ENCODE data around the gene JARID2. TPM values are rescaled to one million over a fixed set of nuclear protein-coding genes. Genes with fewer than 3 reads are reported as not detected.

JARID2 gene
- total RNA-seq, 2 experiments from 2014 or later, result 19.3 to 20.1 TPM

DNA sequence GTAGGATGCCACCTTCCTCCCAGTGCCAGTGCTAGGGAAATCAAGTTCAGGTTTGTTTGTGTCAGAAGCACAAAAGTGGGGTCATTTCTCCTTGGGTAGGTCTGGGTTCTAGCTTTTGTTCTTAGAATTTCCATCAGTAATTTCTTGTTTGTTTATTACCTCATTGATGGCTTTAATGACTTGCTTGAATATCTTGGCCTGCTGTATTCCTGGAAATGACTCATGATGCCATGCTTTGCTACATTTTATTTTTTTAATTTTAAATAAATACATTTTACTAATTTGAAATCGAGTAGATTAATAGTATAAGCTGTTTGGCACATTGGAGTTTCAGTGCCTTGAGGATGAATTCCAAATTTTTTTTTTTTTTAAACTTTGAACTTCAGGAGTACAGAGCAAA lies 189.6 kb downstream of the JARID2 start:
- peak overlapping the region; percentile 91 for H3K27ac Mint-ChIP-seq
- peaks cover 12% of the 10 kb centered on the region for H3K9me3 Mint-ChIP-seq
- H3K27me3 Mint-ChIP-seq, result no peaks in the 10 kb centered on the region
- H3K4me1 Mint-ChIP-seq, result peaks cover 93% of the 10 kb centered on the region
- H3K4me3 Mint-ChIP-seq, result no peak overlapping the region
- no peak for DNase-seq
- peaks cover 32% of the 10 kb centered on the region for H3K36me3 Mint-ChIP-seq

- Mint-ChIP-seq H3K4me3 (no peak overlapping the region), H3K27ac (no peak overlapping the region), H3K27me3 (no peaks in the 10 kb centered on the region), H3K4me1 (peaks cover 94% of the 10 kb centered on the region), H3K9me3 (peaks cover 12% of the 10 kb centered on the region), H3K36me3 (peaks cover 33% of the 10 kb centered on the region)
- no peak for DNase-seq
Measured at GRCh38 chr6:15436451-15436850, 190.6 kb downstream of the JARID2 start.

DNA sequence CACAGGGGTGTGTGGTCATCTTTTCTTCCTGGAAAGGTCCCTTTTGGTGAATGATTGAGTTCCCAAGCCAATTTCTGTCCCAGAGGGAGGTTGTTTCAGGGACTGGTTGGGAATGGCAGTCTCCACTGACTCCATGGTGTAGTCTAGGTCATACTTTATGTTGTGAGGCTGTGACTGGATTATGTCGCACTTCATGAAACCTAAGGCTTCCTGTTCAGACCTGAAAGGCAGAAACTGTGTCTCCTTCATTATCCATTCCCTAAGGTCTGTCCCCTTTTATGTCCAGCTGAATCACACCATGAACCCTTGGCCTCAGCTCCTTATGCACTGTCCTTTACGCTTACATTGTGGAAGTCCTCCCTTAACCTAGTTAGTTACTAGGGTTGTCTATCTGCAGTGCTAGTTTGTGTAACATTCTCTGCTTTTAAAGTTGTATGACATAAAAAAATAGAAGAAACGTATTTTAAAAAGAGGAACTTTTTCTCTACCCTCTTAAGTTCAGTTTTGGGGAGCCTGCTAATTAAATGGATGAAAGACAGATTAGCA lies 191.3 kb downstream of the JARID2 start:
- Mint-ChIP-seq H3K27me3 (no peaks in the 10 kb centered on the region), H3K4me3 (no peak overlapping the region), H3K9me3 (peaks cover 12% of the 10 kb centered on the region), H3K4me1 (peaks cover 89% of the 10 kb centered on the region), H3K27ac (peak overlapping the region; percentile 47), H3K36me3 (peaks cover 31% of the 10 kb centered on the region)
- no peak for DNase-seq

DNA sequence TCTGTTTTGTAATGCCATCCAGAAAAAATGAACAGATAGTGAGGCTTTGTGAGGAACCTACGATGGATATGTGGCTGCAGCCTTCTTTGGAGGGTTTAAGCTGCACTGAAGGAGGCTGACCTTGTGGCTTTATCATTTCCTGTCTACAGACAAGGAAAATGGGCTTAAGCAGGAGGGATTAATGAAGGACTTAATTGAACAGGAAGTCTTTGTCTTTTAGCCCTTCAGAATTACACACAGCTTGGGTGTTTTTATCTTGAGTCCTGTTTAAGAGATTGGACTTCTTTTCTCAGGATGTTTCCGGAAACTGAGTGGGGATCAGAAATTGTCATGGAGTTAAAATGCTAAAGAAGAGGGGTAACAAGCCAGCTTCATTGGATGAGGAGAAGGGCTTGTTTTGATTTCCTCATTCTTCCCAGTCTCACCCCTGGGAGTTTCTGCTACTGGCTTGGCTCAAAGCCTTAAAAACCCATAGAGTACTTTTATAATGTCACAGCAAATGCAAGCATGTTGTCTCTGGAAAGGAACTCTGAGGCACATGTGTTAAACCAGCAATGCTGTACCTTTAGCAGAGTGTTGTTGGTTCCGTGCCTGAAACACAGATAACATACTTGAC lies 193.6 kb downstream of the JARID2 start:
- DNase-seq, result no peak
- peaks cover 7% of the 10 kb centered on the region for H3K9me3 Mint-ChIP-seq
- no peak overlapping the region for H3K4me3 Mint-ChIP-seq
- peaks cover 82% of the 10 kb centered on the region for H3K4me1 Mint-ChIP-seq
- peak overlapping the region; percentile 82 for H3K27ac Mint-ChIP-seq
- H3K27me3 Mint-ChIP-seq, result no peaks in the 10 kb centered on the region
- peaks cover 24% of the 10 kb centered on the region for H3K36me3 Mint-ChIP-seq

GRCh38 chr6:15440040-15440439 lies 194.2 kb downstream of the JARID2 start:
- Mint-ChIP-seq H3K27ac (no peak overlapping the region), H3K36me3 (peaks cover 19% of the 10 kb centered on the region), H3K4me1 (peaks cover 80% of the 10 kb centered on the region), H3K9me3 (peaks cover 2% of the 10 kb centered on the region), H3K27me3 (no peaks in the 10 kb centered on the region), H3K4me3 (no peak overlapping the region)
- DNase-seq, result no peak

- Mint-ChIP-seq H3K4me1 (peaks cover 79% of the 10 kb centered on the region), H3K9me3 (no peaks in the 10 kb centered on the region), H3K4me3 (no peak overlapping the region), H3K36me3 (peaks cover 12% of the 10 kb centered on the region), H3K27me3 (no peaks in the 10 kb centered on the region), H3K27ac (peak overlapping the region; percentile 57)
- no peak for DNase-seq
Measured at GRCh38 chr6:15441215-15441868, 195.5 kb downstream of the JARID2 start.

DNA sequence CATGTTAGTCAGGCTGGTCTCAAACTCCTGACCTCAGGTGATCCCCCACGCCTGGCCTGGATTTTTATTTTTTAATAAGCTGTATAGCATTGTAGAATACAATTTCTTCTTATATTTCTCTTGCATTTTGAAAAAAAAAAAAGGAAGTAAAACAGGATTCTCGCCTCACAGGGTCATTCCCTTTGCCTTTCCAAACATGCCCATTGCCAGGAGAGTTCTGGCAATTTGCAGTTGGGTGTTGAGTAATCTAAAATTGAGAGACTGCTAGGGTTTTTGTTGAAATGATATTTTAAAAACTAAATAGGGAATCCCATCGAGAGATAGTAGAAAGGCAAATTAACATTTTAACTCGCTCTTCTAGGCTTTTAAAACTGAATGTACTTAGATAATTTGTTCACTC lies 196.1 kb downstream of the JARID2 start:
- Mint-ChIP-seq H3K9me3 (no peaks in the 10 kb centered on the region), H3K4me3 (no peak overlapping the region), H3K27ac (no peak overlapping the region), H3K4me1 (peaks cover 78% of the 10 kb centered on the region), H3K36me3 (peaks cover 7% of the 10 kb centered on the region), H3K27me3 (no peaks in the 10 kb centered on the region)
- no peak for DNase-seq

GRCh38 chr6:15442467-15442866 lies 196.6 kb downstream of the JARID2 start:
- H3K36me3 Mint-ChIP-seq, result peaks cover 7% of the 10 kb centered on the region

GRCh38 chr6:15443119-15443830 lies 197.4 kb downstream of the JARID2 start:
- Mint-ChIP-seq H3K4me3 (no peak overlapping the region), H3K9me3 (no peaks in the 10 kb centered on the region), H3K27ac (no peak overlapping the region), H3K27me3 (no peaks in the 10 kb centered on the region), H3K4me1 (peaks cover 78% of the 10 kb centered on the region), H3K36me3 (peaks cover 5% of the 10 kb centered on the region)
- no peak for DNase-seq

More at GRCh38 chr6:15442467-15442866, 196.6 kb downstream of the JARID2 start:
- no peak for DNase-seq
- peaks cover 78% of the 10 kb centered on the region for H3K4me1 Mint-ChIP-seq
- H3K4me3 Mint-ChIP-seq, result no peak overlapping the region
- no peaks in the 10 kb centered on the region for H3K9me3 Mint-ChIP-seq
- H3K27ac Mint-ChIP-seq, result no peak overlapping the region
- H3K27me3 Mint-ChIP-seq, result no peaks in the 10 kb centered on the region

DNA sequence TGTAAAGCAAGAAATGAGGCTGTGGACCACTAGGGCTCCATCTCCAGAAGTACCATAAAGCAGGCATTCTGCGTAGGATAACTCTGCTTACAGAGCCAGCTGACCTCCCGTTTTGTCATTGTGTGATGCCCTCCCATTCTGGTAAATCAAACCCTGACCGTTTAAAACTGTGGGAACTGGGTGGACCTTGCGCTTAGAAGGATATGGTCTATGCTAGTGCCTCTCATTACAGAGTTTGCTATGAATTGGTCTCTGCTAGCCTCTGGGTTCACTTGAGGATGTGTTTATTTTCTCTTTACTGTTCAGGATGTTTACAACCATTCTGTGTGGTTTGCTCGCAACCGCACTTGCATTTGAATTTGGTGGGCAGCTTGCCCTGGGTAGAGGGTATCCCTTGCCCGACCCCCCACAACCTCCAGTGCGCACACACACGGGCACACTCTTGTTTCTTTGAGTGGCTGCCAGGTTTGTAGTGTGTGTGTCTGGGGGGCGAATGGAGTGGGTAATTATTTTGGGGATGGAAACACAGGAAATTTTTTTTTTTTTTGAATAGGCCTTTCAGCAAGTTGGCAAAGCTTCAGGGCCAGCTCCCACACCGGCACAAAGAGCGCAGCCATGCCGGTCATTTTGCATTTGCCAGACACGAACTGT lies 198.3 kb downstream of the JARID2 start:
- Mint-ChIP-seq H3K27ac (no peak overlapping the region), H3K4me1 (peaks cover 73% of the 10 kb centered on the region), H3K9me3 (no peaks in the 10 kb centered on the region), H3K36me3 (peaks cover 5% of the 10 kb centered on the region), H3K4me3 (no peak overlapping the region), H3K27me3 (no peaks in the 10 kb centered on the region)
- no peak for DNase-seq

DNA sequence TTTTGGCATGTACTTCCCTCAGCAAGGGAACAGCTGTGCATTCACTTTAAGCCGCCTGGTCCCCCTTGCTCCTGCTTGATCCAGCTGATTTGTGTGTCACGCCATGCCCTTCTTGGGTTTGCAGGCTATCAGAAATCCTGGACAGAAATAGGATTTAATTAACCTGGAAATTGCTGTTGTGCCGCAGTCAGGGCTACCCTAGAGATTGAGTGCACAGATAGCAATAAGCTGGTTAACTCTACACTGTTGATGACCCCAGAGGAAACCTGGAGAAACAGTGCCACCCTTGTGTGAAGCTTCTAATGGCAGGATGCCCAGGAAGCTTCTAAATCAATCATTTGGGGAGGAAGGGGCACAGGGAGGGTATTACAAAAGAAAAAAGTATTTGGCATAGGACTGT lies 199.0 kb downstream of the JARID2 start:
- DNase-seq, result no peak
- no peaks in the 10 kb centered on the region for H3K9me3 Mint-ChIP-seq
- H3K36me3 Mint-ChIP-seq, result peaks cover 5% of the 10 kb centered on the region
- no peak overlapping the region for H3K4me3 Mint-ChIP-seq
- H3K27me3 Mint-ChIP-seq, result no peaks in the 10 kb centered on the region
- H3K27ac Mint-ChIP-seq, result no peak overlapping the region
- H3K4me1 Mint-ChIP-seq, result peaks cover 68% of the 10 kb centered on the region

DNA sequence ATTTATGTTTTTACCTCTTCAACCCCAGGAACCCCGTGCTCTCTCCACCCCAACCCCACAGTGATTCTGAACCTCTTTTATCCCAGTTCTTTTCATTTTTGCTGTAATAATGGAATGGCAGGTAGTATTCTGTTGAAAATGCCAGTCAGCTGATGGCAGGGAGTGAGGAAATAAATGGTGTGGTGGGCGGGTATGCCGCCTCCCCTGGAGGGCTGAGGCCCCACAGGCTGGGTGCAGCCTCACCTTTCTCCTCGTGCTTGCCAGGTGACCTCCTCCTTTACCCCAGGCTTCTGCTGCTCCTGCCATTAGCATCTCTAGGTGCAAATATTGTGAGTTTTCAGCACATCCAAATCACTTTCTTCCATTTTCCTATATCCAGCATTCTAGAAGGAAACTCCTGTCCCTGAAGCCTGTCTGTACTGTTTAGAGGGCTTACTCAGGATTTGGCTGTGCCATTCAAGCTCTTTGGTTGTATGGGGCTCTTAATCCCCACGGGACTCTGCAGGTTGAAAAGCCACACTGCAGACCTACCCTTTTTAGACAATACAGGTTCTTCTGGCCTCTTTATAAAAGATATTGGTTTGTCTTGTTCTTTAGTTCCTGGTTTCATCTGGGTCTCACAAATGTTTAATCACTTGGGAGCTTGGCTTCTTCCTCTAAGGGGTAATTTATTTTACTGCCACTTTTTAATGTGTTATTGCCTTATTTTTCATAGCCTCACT lies 201.8 kb downstream of the JARID2 start:
- peaks cover 14% of the 10 kb centered on the region for H3K36me3 Mint-ChIP-seq
- H3K4me3 Mint-ChIP-seq, result no peak overlapping the region
- H3K27ac Mint-ChIP-seq, result no peak overlapping the region
- H3K9me3 Mint-ChIP-seq, result no peaks in the 10 kb centered on the region
- no peaks in the 10 kb centered on the region for H3K27me3 Mint-ChIP-seq
- no peak for DNase-seq
- H3K4me1 Mint-ChIP-seq, result peaks cover 70% of the 10 kb centered on the region

DNA sequence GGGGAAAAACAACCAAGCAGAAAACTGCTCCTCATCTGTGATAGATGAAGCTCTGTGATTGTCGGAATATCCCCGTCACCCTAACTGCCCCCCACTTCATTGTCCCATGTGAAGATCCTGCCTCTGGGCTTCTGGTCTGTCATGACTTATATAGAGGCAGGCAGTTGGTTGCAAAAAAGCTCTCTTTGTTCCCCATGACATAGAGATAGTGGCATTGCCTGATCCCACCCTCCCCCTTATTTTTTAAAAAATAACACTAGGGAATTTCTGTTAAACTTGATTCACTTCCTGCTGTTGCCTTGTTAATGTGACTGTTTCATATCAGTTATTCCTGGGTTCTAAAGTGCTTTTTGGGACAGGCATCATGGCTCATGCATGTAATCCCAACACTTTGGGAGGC lies 203.1 kb downstream of the JARID2 start:
- Mint-ChIP-seq H3K36me3 (peaks cover 23% of the 10 kb centered on the region), H3K27me3 (no peaks in the 10 kb centered on the region), H3K4me3 (no peak overlapping the region), H3K9me3 (no peaks in the 10 kb centered on the region), H3K4me1 (peaks cover 75% of the 10 kb centered on the region), H3K27ac (no peak overlapping the region)
- no peak for DNase-seq

- Mint-ChIP-seq H3K27ac (peak overlapping the region; percentile 84), H3K9me3 (no peaks in the 10 kb centered on the region), H3K4me1 (peaks cover 62% of the 10 kb centered on the region), H3K36me3 (peaks cover 39% of the 10 kb centered on the region), H3K27me3 (no peaks in the 10 kb centered on the region), H3K4me3 (peak overlapping the region; percentile 16)
- no peak for DNase-seq
Measured at GRCh38 chr6:15451738-15452137, 205.9 kb downstream of the JARID2 start.
